ENCODE results near the gene CACNA1F.

CACNA1F gene

GRCh38 chrX:49171752-49172279, 61.3 kb downstream of the CACNA1F start, which contains the start of gene PLP2:
Gene PLP2 (plus strand): TSS chrX:49171898. CDS start chrX:49172001, 103 bp downstream.
- H3K9me3 ChIP-seq (ENCODE audit: insufficient read depth, low read length): no peaks in the 10 kb centered on the region
- no peak for TF ChIP-seq YY1 (IDR thresholded peaks at IDR 0.05; ENCODE audit: insufficient read depth, insufficient read length)
- TF ChIP-seq ZNF274 (IDR thresholded peaks at IDR 0.05; ENCODE audit: low read depth, low read length): no peak
- no peak for TF ChIP-seq SUZ12 (IDR thresholded peaks at IDR 0.05; ENCODE audit: extremely low read depth, insufficient read depth, insufficient read length)
- H3K4me1 ChIP-seq (ENCODE audit: insufficient read depth, insufficient read length): no peaks in the 10 kb centered on the region
- H3K4me3 ChIP-seq (ENCODE audit: insufficient read length, low read depth): peak within 1 kb of the TSS; percentile 62
- no peak for DNase-seq (ENCODE audit: low read depth, low spot score)
- H3K27me3 ChIP-seq (ENCODE audit: insufficient read depth, insufficient read length): no peaks in the 10 kb centered on the region
- peaks cover 32% of the 10 kb centered on the region for H3K36me3 ChIP-seq (ENCODE audit: insufficient read depth, insufficient read length, low read length)
- peak within 1 kb of the TSS; percentile 79 for H3K9ac ChIP-seq (ENCODE audit: insufficient read length, low read depth)

GRCh38 chrX:49167740-49168108, 65.4 kb downstream of the CACNA1F start:
- no peak for DNase-seq (ENCODE audit: low read depth, low spot score)
- TF ChIP-seq SUZ12 (IDR thresholded peaks at IDR 0.05; ENCODE audit: extremely low read depth, insufficient read depth, insufficient read length): no peak
- no peaks in the 10 kb centered on the region for H3K36me3 ChIP-seq (ENCODE audit: insufficient read depth, insufficient read length, low read length)
- H3K27me3 ChIP-seq (ENCODE audit: insufficient read depth, insufficient read length): peaks cover 7% of the 10 kb centered on the region
- peaks cover 8% of the 10 kb centered on the region for H3K4me1 ChIP-seq (ENCODE audit: insufficient read depth, insufficient read length)
- H3K4me3 ChIP-seq (ENCODE audit: insufficient read length, low read depth): no peak overlapping the region
- H3K9me3 ChIP-seq (ENCODE audit: insufficient read depth, low read length): no peaks in the 10 kb centered on the region
- H3K9ac ChIP-seq (ENCODE audit: insufficient read length, low read depth): no peak overlapping the region

- TF ChIP-seq SUZ12 (IDR thresholded peaks at IDR 0.05; ENCODE audit: extremely low read depth, insufficient read depth, insufficient read length) (no peak), ZNF274 (IDR thresholded peaks at IDR 0.05; ENCODE audit: low read depth, low read length) (no peak), YY1 (IDR thresholded peaks at IDR 0.05; ENCODE audit: insufficient read depth, insufficient read length) (no peak)
- Histone ChIP-seq H3K9me3 (ENCODE audit: insufficient read depth, low read length) (no peaks in the 10 kb centered on the region), H3K4me3 (ENCODE audit: insufficient read length, low read depth) (peak overlapping the region; percentile 29), H3K27me3 (ENCODE audit: insufficient read depth, insufficient read length) (peaks cover 11% of the 10 kb centered on the region), H3K4me1 (ENCODE audit: insufficient read depth, insufficient read length) (peaks cover 8% of the 10 kb centered on the region), H3K36me3 (ENCODE audit: insufficient read depth, insufficient read length, low read length) (no peaks in the 10 kb centered on the region), H3K9ac (ENCODE audit: insufficient read length, low read depth) (peak overlapping the region; percentile 51)
- no peak for DNase-seq (ENCODE audit: low read depth, low spot score)
Observed at GRCh38 chrX:49166914-49167739, 66.0 kb downstream of the CACNA1F start.

- TF ChIP-seq ZNF274 (IDR thresholded peaks at IDR 0.05; ENCODE audit: low read depth, low read length) (no peak), YY1 (IDR thresholded peaks at IDR 0.05; ENCODE audit: insufficient read depth, insufficient read length) (no peak), SUZ12 (IDR thresholded peaks at IDR 0.05; ENCODE audit: extremely low read depth, insufficient read depth, insufficient read length) (no peak)
- peak overlapping the region; percentile 51 for H3K9ac ChIP-seq (ENCODE audit: insufficient read length, low read depth)
- no peaks in the 10 kb centered on the region for H3K36me3 ChIP-seq (ENCODE audit: insufficient read depth, insufficient read length, low read length)
- no peak for DNase-seq (ENCODE audit: low read depth, low spot score)
- H3K4me1 ChIP-seq (ENCODE audit: insufficient read depth, insufficient read length): peaks cover 8% of the 10 kb centered on the region
- H3K9me3 ChIP-seq (ENCODE audit: insufficient read depth, low read length): no peaks in the 10 kb centered on the region
- H3K4me3 ChIP-seq (ENCODE audit: insufficient read length, low read depth): peak overlapping the region; percentile 29
- H3K27me3 ChIP-seq (ENCODE audit: insufficient read depth, insufficient read length): peaks cover 15% of the 10 kb centered on the region
Observed at GRCh38 chrX:49165901-49166881, 66.9 kb downstream of the CACNA1F start.

- Histone ChIP-seq H3K4me3 (ENCODE audit: insufficient read length, low read depth) (no peak overlapping the region), H3K9me3 (ENCODE audit: insufficient read depth, low read length) (no peaks in the 10 kb centered on the region), H3K36me3 (ENCODE audit: insufficient read depth, insufficient read length, low read length) (no peaks in the 10 kb centered on the region), H3K4me1 (ENCODE audit: insufficient read depth, insufficient read length) (peaks cover 8% of the 10 kb centered on the region), H3K27me3 (ENCODE audit: insufficient read depth, insufficient read length) (peaks cover 15% of the 10 kb centered on the region), H3K9ac (ENCODE audit: insufficient read length, low read depth) (no peak overlapping the region)
- DNase-seq (ENCODE audit: low read depth, low spot score): no peak
- TF ChIP-seq YY1 (IDR thresholded peaks at IDR 0.05; ENCODE audit: insufficient read depth, insufficient read length) (no peak), SUZ12 (IDR thresholded peaks at IDR 0.05; ENCODE audit: extremely low read depth, insufficient read depth, insufficient read length) (no peak), ZNF274 (IDR thresholded peaks at IDR 0.05; ENCODE audit: low read depth, low read length) (no peak)
Observed at GRCh38 chrX:49164589-49165360, 68.4 kb downstream of the CACNA1F start.

- no peak for TF ChIP-seq ZNF274 (IDR thresholded peaks at IDR 0.05; ENCODE audit: low read depth, low read length)
- no peak for TF ChIP-seq YY1 (IDR thresholded peaks at IDR 0.05; ENCODE audit: insufficient read depth, insufficient read length)
- TF ChIP-seq SUZ12 (IDR thresholded peaks at IDR 0.05; ENCODE audit: extremely low read depth, insufficient read depth, insufficient read length): no peak
- Histone ChIP-seq H3K9ac (ENCODE audit: insufficient read length, low read depth) (peak overlapping the region; percentile 74), H3K27me3 (ENCODE audit: insufficient read depth, insufficient read length) (peaks cover 15% of the 10 kb centered on the region), H3K36me3 (ENCODE audit: insufficient read depth, insufficient read length, low read length) (no peaks in the 10 kb centered on the region), H3K4me1 (ENCODE audit: insufficient read depth, insufficient read length) (peaks cover 8% of the 10 kb centered on the region), H3K4me3 (ENCODE audit: insufficient read length, low read depth) (peak overlapping the region; percentile 46), H3K9me3 (ENCODE audit: insufficient read depth, low read length) (no peaks in the 10 kb centered on the region)
- DNase-seq (ENCODE audit: low read depth, low spot score): peak; percentile 85
Observed at GRCh38 chrX:49163555-49164419, 69.4 kb downstream of the CACNA1F start.

Data from NT2/D1 (cell line).